ENCODE measurements around the gene GPATCH2L.

- TF ChIP-seq, protein P1, sequence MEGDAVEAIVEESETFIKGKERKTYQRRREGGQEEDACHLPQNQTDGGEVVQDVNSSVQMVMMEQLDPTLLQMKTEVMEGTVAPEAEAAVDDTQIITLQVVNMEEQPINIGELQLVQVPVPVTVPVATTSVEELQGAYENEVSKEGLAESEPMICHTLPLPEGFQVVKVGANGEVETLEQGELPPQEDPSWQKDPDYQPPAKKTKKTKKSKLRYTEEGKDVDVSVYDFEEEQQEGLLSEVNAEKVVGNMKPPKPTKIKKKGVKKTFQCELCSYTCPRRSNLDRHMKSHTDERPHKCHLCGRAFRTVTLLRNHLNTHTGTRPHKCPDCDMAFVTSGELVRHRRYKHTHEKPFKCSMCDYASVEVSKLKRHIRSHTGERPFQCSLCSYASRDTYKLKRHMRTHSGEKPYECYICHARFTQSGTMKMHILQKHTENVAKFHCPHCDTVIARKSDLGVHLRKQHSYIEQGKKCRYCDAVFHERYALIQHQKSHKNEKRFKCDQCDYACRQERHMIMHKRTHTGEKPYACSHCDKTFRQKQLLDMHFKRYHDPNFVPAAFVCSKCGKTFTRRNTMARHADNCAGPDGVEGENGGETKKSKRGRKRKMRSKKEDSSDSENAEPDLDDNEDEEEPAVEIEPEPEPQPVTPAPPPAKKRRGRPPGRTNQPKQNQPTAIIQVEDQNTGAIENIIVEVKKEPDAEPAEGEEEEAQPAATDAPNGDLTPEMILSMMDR (IDR thresholded peaks at IDR 0.05) = no peak
- TF ChIP-seq ZFX (IDR thresholded peaks at IDR 0.05; ENCODE audit: borderline replicate concordance) = no peak
Measured at GRCh38 chr14:76186308-76187027, 34.7 kb downstream of the GPATCH2L start.
